ENCODE measurements around the gene ADGRG2.

ADGRG2 gene

GRCh38 chrX:19096586-19096985 lies 25.7 kb downstream of the ADGRG2 start:
- TF ChIP-seq, protein P1, sequence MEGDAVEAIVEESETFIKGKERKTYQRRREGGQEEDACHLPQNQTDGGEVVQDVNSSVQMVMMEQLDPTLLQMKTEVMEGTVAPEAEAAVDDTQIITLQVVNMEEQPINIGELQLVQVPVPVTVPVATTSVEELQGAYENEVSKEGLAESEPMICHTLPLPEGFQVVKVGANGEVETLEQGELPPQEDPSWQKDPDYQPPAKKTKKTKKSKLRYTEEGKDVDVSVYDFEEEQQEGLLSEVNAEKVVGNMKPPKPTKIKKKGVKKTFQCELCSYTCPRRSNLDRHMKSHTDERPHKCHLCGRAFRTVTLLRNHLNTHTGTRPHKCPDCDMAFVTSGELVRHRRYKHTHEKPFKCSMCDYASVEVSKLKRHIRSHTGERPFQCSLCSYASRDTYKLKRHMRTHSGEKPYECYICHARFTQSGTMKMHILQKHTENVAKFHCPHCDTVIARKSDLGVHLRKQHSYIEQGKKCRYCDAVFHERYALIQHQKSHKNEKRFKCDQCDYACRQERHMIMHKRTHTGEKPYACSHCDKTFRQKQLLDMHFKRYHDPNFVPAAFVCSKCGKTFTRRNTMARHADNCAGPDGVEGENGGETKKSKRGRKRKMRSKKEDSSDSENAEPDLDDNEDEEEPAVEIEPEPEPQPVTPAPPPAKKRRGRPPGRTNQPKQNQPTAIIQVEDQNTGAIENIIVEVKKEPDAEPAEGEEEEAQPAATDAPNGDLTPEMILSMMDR (IDR thresholded peaks at IDR 0.05; ENCODE audit: unreplicated experiment in 3 of 3): no peak

GRCh38 chrX:19094654-19095053 lies 27.6 kb downstream of the ADGRG2 start:
- Mint-ChIP-seq H3K9me3 (peaks cover 25% of the 10 kb centered on the region), H3K4me1 (no peaks in the 10 kb centered on the region), H3K36me3 (ENCODE audit: low read depth) (no peaks in the 10 kb centered on the region), H3K27ac (no peak overlapping the region), H3K4me3 (no peak overlapping the region), H3K27me3 (ENCODE audit: low read depth) (peaks cover 6% of the 10 kb centered on the region)
- TF ChIP-seq, protein P1 (IDR thresholded peaks at IDR 0.05; ENCODE audit: unreplicated experiment in 3 of 3): no peak

More at GRCh38 chrX:19096586-19096985, 25.7 kb downstream of the ADGRG2 start:
- no peak overlapping the region for H3K27ac Mint-ChIP-seq
- no peaks in the 10 kb centered on the region for H3K27me3 Mint-ChIP-seq (ENCODE audit: low read depth)
- no peaks in the 10 kb centered on the region for H3K36me3 Mint-ChIP-seq (ENCODE audit: low read depth)
- peaks cover 14% of the 10 kb centered on the region for H3K9me3 Mint-ChIP-seq
- H3K4me1 Mint-ChIP-seq: no peaks in the 10 kb centered on the region
- H3K4me3 Mint-ChIP-seq: no peak overlapping the region

DNA sequence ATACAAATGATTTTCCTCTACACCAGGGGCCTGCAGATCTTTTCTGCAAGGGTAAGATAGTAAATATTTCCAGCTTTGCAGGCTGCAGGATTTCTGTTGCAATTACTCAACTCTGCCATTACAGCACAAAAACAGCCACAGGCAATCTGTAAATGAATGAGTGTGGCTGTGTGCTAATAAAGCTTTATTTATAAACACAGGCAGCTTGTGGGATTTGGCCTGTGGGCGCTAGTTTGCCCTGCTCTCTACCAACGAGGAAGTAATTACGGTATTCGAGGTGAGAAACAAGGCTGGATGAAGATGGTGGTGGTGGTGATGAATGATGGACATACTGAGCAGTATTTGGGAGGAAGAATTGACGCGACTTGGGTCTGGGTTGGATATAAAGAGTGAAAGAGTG lies 30.7 kb downstream of the ADGRG2 start:
- no peak overlapping the region for H3K4me3 Mint-ChIP-seq
- H3K9me3 Mint-ChIP-seq: peaks cover 31% of the 10 kb centered on the region
- TF ChIP-seq, protein P1 (IDR thresholded peaks at IDR 0.05; ENCODE audit: unreplicated experiment in 3 of 3): no peak
- no peaks in the 10 kb centered on the region for H3K36me3 Mint-ChIP-seq (ENCODE audit: low read depth)
- H3K27me3 Mint-ChIP-seq (ENCODE audit: low read depth): peaks cover 6% of the 10 kb centered on the region
- H3K27ac Mint-ChIP-seq: no peak overlapping the region
- H3K4me1 Mint-ChIP-seq: no peaks in the 10 kb centered on the region

DNA sequence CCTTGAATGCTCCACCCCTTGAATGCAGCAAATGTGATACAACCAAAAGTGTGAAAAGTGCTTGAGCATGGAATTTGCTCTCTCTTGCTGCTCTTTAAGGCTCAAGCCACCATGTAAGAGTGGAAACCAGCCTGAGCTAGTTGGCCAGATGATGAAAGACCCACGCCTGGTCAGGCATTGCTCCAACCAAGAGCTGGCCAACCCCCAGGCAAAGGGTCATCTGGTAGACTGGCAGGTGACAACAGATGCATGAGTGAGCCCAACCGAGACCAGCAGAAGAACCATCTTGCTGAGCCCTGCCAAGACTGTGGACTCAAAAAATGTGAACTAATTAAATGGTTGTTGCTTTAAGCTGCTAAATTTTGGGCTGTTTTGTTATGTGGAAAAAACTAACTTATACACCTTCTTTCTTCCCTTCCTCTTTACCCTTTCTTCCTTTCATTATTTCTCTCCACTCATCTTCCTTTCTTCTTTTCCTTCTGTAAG lies 32.7 kb downstream of the ADGRG2 start:
- Mint-ChIP-seq H3K36me3 (ENCODE audit: low read depth) (no peaks in the 10 kb centered on the region), H3K27ac (no peak overlapping the region), H3K27me3 (ENCODE audit: low read depth) (peaks cover 6% of the 10 kb centered on the region), H3K9me3 (peaks cover 33% of the 10 kb centered on the region), H3K4me3 (no peak overlapping the region), H3K4me1 (no peaks in the 10 kb centered on the region)
- TF ChIP-seq, protein P1 (IDR thresholded peaks at IDR 0.05; ENCODE audit: unreplicated experiment in 3 of 3): no peak

DNA sequence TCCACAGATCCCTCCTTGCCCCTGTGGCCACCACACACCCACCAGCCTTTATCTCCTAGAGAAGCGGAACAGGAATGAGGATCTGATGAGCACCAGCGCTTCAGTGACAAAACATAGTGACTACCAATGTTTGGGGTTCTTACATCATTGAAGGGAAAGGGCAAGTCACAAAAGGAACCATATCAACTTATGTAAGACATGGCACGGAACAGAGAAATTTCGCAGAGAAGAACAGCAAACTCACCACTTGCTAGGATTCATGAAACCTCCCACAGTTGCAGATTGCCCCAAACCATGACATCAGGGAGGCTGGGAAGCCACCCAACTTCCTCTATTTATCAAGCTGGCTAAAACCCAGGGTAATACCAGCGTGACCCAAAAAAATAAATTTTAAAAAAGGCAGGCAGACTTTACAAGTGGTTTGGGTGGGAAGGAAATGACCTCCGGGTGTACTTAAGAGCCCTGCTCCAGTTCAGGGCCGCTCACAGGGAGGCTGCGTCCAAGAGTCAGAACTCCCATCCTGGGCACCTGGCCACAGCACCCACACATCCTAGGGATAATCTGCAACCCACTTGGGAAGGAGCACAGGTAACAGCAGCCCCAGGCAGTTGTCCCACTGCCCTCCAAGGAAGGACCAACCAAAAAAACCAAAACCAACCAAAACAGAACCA lies 36.0 kb downstream of the ADGRG2 start:
- H3K9me3 Mint-ChIP-seq: peaks cover 25% of the 10 kb centered on the region

More for the DNA sequence above, 36.0 kb downstream of the ADGRG2 start:
- peaks cover 6% of the 10 kb centered on the region for H3K27me3 Mint-ChIP-seq (ENCODE audit: low read depth)
- no peaks in the 10 kb centered on the region for H3K36me3 Mint-ChIP-seq (ENCODE audit: low read depth)
- TF ChIP-seq, protein P1 (IDR thresholded peaks at IDR 0.05; ENCODE audit: unreplicated experiment in 3 of 3): no peak
- no peak overlapping the region for H3K4me3 Mint-ChIP-seq
- no peak overlapping the region for H3K27ac Mint-ChIP-seq
- H3K4me1 Mint-ChIP-seq: no peaks in the 10 kb centered on the region
